Measurements from ENCODE around the gene MRTFA.

The MRTFA gene

GRCh38 chr22:40522141-40522540, 114.4 kb downstream of the MRTFA start:
- in situ Hi-C loops (cut with MboI; ENCODE audit: low pct_unique_long_range_greater_than_20kb, low sequenced_read_pairs, unreplicated experiment) = no loop called here
- TF ChIP-seq, protein P1, sequence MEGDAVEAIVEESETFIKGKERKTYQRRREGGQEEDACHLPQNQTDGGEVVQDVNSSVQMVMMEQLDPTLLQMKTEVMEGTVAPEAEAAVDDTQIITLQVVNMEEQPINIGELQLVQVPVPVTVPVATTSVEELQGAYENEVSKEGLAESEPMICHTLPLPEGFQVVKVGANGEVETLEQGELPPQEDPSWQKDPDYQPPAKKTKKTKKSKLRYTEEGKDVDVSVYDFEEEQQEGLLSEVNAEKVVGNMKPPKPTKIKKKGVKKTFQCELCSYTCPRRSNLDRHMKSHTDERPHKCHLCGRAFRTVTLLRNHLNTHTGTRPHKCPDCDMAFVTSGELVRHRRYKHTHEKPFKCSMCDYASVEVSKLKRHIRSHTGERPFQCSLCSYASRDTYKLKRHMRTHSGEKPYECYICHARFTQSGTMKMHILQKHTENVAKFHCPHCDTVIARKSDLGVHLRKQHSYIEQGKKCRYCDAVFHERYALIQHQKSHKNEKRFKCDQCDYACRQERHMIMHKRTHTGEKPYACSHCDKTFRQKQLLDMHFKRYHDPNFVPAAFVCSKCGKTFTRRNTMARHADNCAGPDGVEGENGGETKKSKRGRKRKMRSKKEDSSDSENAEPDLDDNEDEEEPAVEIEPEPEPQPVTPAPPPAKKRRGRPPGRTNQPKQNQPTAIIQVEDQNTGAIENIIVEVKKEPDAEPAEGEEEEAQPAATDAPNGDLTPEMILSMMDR (IDR thresholded peaks at IDR 0.05; ENCODE audit: extremely low read depth, insufficient read depth, missing control alignments) = no peak
- no peak for DNase-seq (ENCODE audit: low spot score)

- in situ Hi-C loops (cut with MboI; ENCODE audit: low pct_unique_long_range_greater_than_20kb, low sequenced_read_pairs, unreplicated experiment) = no loop called here
- no peak for DNase-seq (ENCODE audit: low spot score)
- TF ChIP-seq, protein P1 (IDR thresholded peaks at IDR 0.05; ENCODE audit: extremely low read depth, insufficient read depth, missing control alignments) = no peak
These were observed 115.5 kb downstream of the MRTFA start for GRCh38 chr22:40521046-40521445.

DNA sequence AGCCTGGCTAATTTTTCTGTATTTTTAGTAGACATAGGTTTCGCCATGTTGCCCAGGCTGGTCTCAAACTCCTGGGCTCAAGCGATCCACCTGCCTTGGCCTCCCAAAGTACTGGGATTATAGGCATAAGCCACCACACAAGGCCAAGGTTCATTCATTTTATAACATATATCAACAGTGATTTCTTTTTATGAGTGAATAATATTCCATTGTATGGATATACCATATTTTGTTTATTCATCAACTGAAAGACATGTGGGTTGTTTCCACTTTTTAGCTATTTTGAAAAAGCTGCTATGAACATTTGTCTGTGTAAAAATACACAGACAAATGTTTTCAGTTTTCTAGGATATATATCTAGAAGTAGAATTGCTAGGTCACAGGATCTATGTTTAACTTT, 116.0 kb downstream of the MRTFA start:
- TF ChIP-seq, protein P1 (IDR thresholded peaks at IDR 0.05; ENCODE audit: extremely low read depth, insufficient read depth, missing control alignments) = no peak
- no peak for DNase-seq (ENCODE audit: low spot score)
- in situ Hi-C loops (cut with MboI; ENCODE audit: low pct_unique_long_range_greater_than_20kb, low sequenced_read_pairs, unreplicated experiment) = no loop called here

- TF ChIP-seq, protein P1 (IDR thresholded peaks at IDR 0.05; ENCODE audit: extremely low read depth, insufficient read depth, missing control alignments) = no peak
- DNase-seq (ENCODE audit: low spot score) = no peak
- in situ Hi-C loops (cut with MboI; ENCODE audit: low pct_unique_long_range_greater_than_20kb, low sequenced_read_pairs, unreplicated experiment) = no loop called here
These were observed 116.6 kb downstream of the MRTFA start for GRCh38 chr22:40519948-40520331.

DNA sequence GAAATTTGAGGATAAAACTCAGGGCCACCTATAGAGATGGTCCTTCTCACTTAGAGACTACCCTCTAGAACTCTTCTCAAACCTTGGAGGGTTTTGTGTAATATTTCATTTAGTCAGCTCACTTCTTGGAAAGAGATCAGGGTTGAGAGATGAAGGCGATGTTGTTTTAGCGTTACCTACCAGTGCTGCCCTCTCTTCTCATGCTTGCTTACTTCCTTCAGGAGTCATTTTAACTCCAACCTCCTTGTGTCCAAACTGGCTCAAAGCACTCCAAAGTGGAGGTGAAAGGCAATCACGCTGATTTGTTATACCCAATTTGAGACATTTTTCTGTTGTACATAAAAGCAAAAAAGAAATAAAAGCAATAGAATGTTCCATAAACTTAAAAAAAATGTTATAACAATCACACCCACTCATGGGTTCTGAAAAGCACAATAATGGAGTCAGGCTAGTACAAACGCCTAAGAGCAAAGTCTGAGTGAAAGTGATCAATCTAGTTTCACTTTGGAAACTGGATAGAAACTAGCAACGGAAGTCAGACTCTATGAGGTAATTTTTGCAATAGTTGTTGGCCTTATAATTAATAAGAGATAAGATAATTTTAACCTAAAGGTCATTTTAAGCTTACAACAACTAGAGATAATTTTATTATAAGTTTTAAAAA, 117.1 kb downstream of the MRTFA start:
- in situ Hi-C loops (cut with MboI; ENCODE audit: low pct_unique_long_range_greater_than_20kb, low sequenced_read_pairs, unreplicated experiment) = no loop called here
- DNase-seq (ENCODE audit: low spot score) = peak; percentile 56
- TF ChIP-seq, protein P1 (IDR thresholded peaks at IDR 0.05; ENCODE audit: extremely low read depth, insufficient read depth, missing control alignments) = no peak

DNA sequence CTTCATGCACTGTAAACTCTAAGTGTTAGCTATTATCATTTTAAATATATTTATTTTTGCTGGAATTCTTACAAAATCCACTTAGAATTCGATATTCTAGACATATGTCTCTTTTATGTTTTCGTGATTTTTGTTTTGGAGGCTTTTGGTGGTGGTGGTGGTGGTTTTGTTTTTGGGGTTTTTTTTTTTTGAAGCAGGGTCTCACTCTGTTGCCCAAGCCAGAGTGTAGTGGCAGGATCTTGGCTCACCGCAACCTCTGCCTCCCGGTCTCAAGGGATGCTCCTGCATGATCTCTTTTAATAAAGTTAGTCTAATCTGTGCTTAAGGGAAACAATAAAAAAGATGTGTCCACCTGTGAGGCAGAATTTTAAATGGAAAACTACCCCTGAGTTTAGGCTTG, 117.7 kb downstream of the MRTFA start:
- TF ChIP-seq, protein P1 (IDR thresholded peaks at IDR 0.05; ENCODE audit: extremely low read depth, insufficient read depth, missing control alignments) = no peak
- in situ Hi-C loops (cut with MboI; ENCODE audit: low pct_unique_long_range_greater_than_20kb, low sequenced_read_pairs, unreplicated experiment) = no loop called here
- no peak for DNase-seq (ENCODE audit: low spot score)
